GM23338 (cell line): Measurements from ENCODE around the gene SGPP1. TPM values are rescaled to one million over a fixed set of nuclear protein-coding genes. Genes with fewer than 3 reads are reported as not detected.

ENCODE experiments used
- ATAC-seq: fragments of 200-7000 bp; cut with Tn5 transposase; 3 replicates; pipeline ENCODE4 v1.9.1; 2020
- DNase-seq: peaks from one replicate; pipeline ENCODE4 v3.0.0-alpha.2; 2015; ENCODE audit warnings: low spot score
- H2AFZ ChIP-seq: fragments of 200-600 bp; sonication (generic); 2 replicates; pipeline ENCODE4 v1.8.0; 2016; ENCODE audit warnings: antibody characterized with exemption, mild to moderate bottlenecking, moderate library complexity
- H3F3A ChIP-seq: fragments of 200-600 bp; sonication (generic); replicated peaks from 2 replicates; pipeline ENCODE4 v1.8.0; 2017; ENCODE audit warnings: antibody characterized with exemption, mixed run types, low read depth
- H3K27ac ChIP-seq: fragments of 200-600 bp; sonication (generic); 2 replicates; pipeline ENCODE4 v1.6.1; 2016; ENCODE audit warnings: low read depth
- H3K27me3 ChIP-seq: fragments of 200-600 bp; sonication (generic); 2 replicates; pipeline ENCODE4 v1.8.0; 2016; ENCODE audit warnings: mild to moderate bottlenecking, mixed run types, moderate library complexity; ENCODE audit not compliant: insufficient read depth
- H3K36me3 ChIP-seq: fragments of 200-600 bp; sonication (generic); 2 replicates; pipeline ENCODE4 v1.8.0; 2016; ENCODE audit warnings: mild to moderate bottlenecking; ENCODE audit not compliant: insufficient read depth
- H3K4me1 ChIP-seq: fragments of 200-600 bp; sonication (generic); 2 replicates; pipeline ENCODE4 v1.8.0; 2016; ENCODE audit warnings: mild to moderate bottlenecking, moderate library complexity; ENCODE audit not compliant: insufficient read depth
- H3K4me2 ChIP-seq: fragments of 200-600 bp; sonication (generic); 2 replicates; pipeline ENCODE4 v1.7.1; 2017; ENCODE audit warnings: mixed run types
- H3K4me3 ChIP-seq: fragments of 200-600 bp; sonication (generic); 2 replicates; pipeline ENCODE4 v1.6.1; 2016; ENCODE audit warnings: mixed run types
- H3K79me2 ChIP-seq: fragments of 200-600 bp; sonication (generic); replicated peaks from 2 replicates; pipeline ENCODE4 v1.8.0; 2017; ENCODE audit warnings: mild to moderate bottlenecking; ENCODE audit not compliant: insufficient read depth
- H3K9me2 ChIP-seq: fragments of 200-600 bp; sonication (generic); 2 replicates; pipeline ENCODE4 v1.8.0; 2017; ENCODE audit not compliant: insufficient read depth
- H4K20me1 ChIP-seq: fragments of 200-600 bp; sonication (generic); replicated peaks from 2 replicates; pipeline ENCODE4 v1.8.0; 2017; ENCODE audit warnings: mild to moderate bottlenecking; ENCODE audit not compliant: insufficient read depth
- H3K27ac Mint-ChIP-seq: 2 replicates; pipeline ENCODE4 v1.8.0; 2020; ENCODE audit warnings: inconsistent platforms, mild to moderate bottlenecking, moderate library complexity, mixed read lengths
- H3K27me3 Mint-ChIP-seq: 3 replicates; pipeline ENCODE4 v1.8.0; 2022; ENCODE audit warnings: low read depth, mild to moderate bottlenecking, moderate library complexity, mixed read lengths, inconsistent platforms; ENCODE audit not compliant: insufficient read depth, poor library complexity
- H3K36me3 Mint-ChIP-seq: 3 replicates; pipeline ENCODE4 v1.8.0; 2021; ENCODE audit warnings: low read depth, mild to moderate bottlenecking, inconsistent platforms, moderate library complexity, mixed read lengths
- H3K4me1 Mint-ChIP-seq: 3 replicates; pipeline ENCODE4 v1.8.0; 2020; ENCODE audit warnings: mild to moderate bottlenecking, inconsistent platforms, mixed read lengths
- H3K4me3 Mint-ChIP-seq: 3 replicates; pipeline ENCODE4 v1.8.0; 2021; ENCODE audit warnings: moderate library complexity, mild to moderate bottlenecking, inconsistent platforms, mixed read lengths
- H3K9me3 Mint-ChIP-seq: 3 replicates; pipeline ENCODE4 v1.8.0; 2020; ENCODE audit warnings: moderate library complexity, mild to moderate bottlenecking, inconsistent platforms, mixed read lengths
- CTCF ChIP-seq, 2 experiments: fragments of 200-600 bp in 1 of 2; sonication (generic) in 1 of 2; conservative IDR thresholded peaks; 2 replicates each; pipeline versions ENCODE4 v1.5.1 to v1.6.1; 2016 to 2017; ENCODE audit warnings: antibody characterized with exemption in 2 of 2, low read depth in 2 of 2, mild to moderate bottlenecking in 2 of 2, moderate library complexity in 1 of 2
- ETS1 ChIP-seq: IDR thresholded peaks from 2 replicates; pipeline ENCODE4 v1.6.1; 2016; ENCODE audit warnings: antibody characterized with exemption
- EZH2 ChIP-seq: fragments of 200-600 bp; sonication (generic); IDR thresholded peaks from one replicate; pipeline ENCODE4 v1.8.0; 2017; ENCODE audit warnings: antibody characterized with exemption, mild to moderate bottlenecking, low read depth; ENCODE audit not compliant: unreplicated experiment
- EZH2phosphoT487 ChIP-seq: fragments of 200-600 bp; sonication (generic); IDR thresholded peaks from one replicate; pipeline ENCODE4 v1.8.1; 2018; ENCODE audit warnings: antibody characterized with exemption; ENCODE audit not compliant: unreplicated experiment
- NANOG ChIP-seq: IDR thresholded peaks from 2 replicates; pipeline ENCODE4 v1.6.1; 2016; ENCODE audit warnings: antibody characterized with exemption, borderline replicate concordance
- REST ChIP-seq: IDR thresholded peaks from one replicate; pipeline ENCODE4 v1.6.1; 2018; ENCODE audit warnings: antibody characterized with exemption; ENCODE audit not compliant: unreplicated experiment
- STAT1 ChIP-seq: IDR thresholded peaks from one replicate; pipeline ENCODE4 v1.6.1; 2016; ENCODE audit warnings: antibody characterized with exemption; ENCODE audit not compliant: unreplicated experiment
- ZNF114 ChIP-seq: fragments of 250-450 bp; sonication (Bioruptor Pico); IDR thresholded peaks from 2 replicates; pipeline ENCODE4 v1.5.0; 2020; ENCODE audit warnings: mild to moderate bottlenecking, moderate library complexity
- polyA plus RNA-seq: library from polyadenylated mRNA; unstranded; fragments of >200 nt; fragmentation: Nextera tagmentation; extraction: Ambion mirVana; gene quantifications from 2 replicates; pipeline ENCODE4 v1.2.1, GENCODE V29; 2016
- total RNA-seq: library from RNA; depleted of rRNA; stranded (reverse); fragments of >200 nt; shearing (Covaris generic); gene quantifications from 2 replicates; pipeline ENCODE4 v1.2.3, GENCODE V29; 2014

The SGPP1 gene
- total and polyA plus RNA-seq, 2 experiments from 2014 or later, result 4.2 to 11.1 TPM

GRCh38 chr14:63764620-63765139 is 36.8 kb upstream of the SGPP1 start (continued):
- TF ChIP-seq CTCF (conservative IDR thresholded peaks at IDR 0.05; ENCODE audit: low read depth in 2 of 2) (no peak), REST (no peak), EZH2phosphoT487 (no peak), ZNF114 (CRISPR knock-in tag) (no peak)

GRCh38 chr14:63764103-63764502 is 36.2 kb upstream of the SGPP1 start:
- no peak overlapping the region for H3K27ac Mint-ChIP-seq
- no peaks in the 10 kb centered on the region for H3K36me3 Mint-ChIP-seq
- H4K20me1 ChIP-seq, result no peaks in the 10 kb centered on the region

GRCh38 chr14:63761351-63762117 is 33.7 kb upstream of the SGPP1 start:
- Mint-ChIP-seq H3K4me3 (no peak overlapping the region), H3K27me3 (peaks cover 5% of the 10 kb centered on the region), H3K4me1 (no peaks in the 10 kb centered on the region), H3K9me3 (no peaks in the 10 kb centered on the region; the same call in 2 of the 3 replicates), H3K27ac (no peak overlapping the region), H3K36me3 (no peaks in the 10 kb centered on the region)
- no peak for ATAC-seq
- Histone ChIP-seq H3F3A (no peaks in the 10 kb centered on the region), H3K4me2 (no peak overlapping the region), H4K20me1 (no peaks in the 10 kb centered on the region), H3K27me3 (no peaks in the 10 kb centered on the region), H3K4me3 (no peak overlapping the region), H3K9me2 (no peaks in the 10 kb centered on the region), H3K36me3 (no peaks in the 10 kb centered on the region), H2AFZ (peak overlapping the region; percentile 84), H3K4me1 (no peaks in the 10 kb centered on the region), H3K79me2 (no peaks in the 10 kb centered on the region), H3K27ac (no peak overlapping the region)
- no peak for DNase-seq
- TF ChIP-seq NANOG (no peak), ETS1 (no peak), ZNF114 (CRISPR knock-in tag) (no peak), CTCF (conservative IDR thresholded peaks at IDR 0.05; ENCODE audit: low read depth in 2 of 2) (no peak)

More at GRCh38 chr14:63764103-63764502, 36.2 kb upstream of the SGPP1 start:
- Mint-ChIP-seq H3K4me1 (no peaks in the 10 kb centered on the region), H3K4me3 (no peak overlapping the region), H3K27me3 (peaks cover 5% of the 10 kb centered on the region), H3K9me3 (no peaks in the 10 kb centered on the region; the same call in 2 of the 3 replicates)
- no peaks in the 10 kb centered on the region for H3F3A ChIP-seq
- no peak overlapping the region for H3K27ac ChIP-seq
- DNase-seq (no peak), ATAC-seq (no peak)
- H3K4me3 ChIP-seq, result no peak overlapping the region
- no peaks in the 10 kb centered on the region for H3K27me3 ChIP-seq
- H3K4me2 ChIP-seq, result no peak overlapping the region
- no peak overlapping the region for H2AFZ ChIP-seq
- H3K9me2 ChIP-seq, result no peaks in the 10 kb centered on the region
- H3K79me2 ChIP-seq, result no peaks in the 10 kb centered on the region
- H3K4me1 ChIP-seq, result no peaks in the 10 kb centered on the region
- H3K36me3 ChIP-seq, result no peaks in the 10 kb centered on the region
- TF ChIP-seq EZH2phosphoT487 (no peak), EZH2 (no peak), STAT1 (no peak)
